SK-N-SH (cell line): ENCODE data around the gene RPS10. TPM values are rescaled to one million over a fixed set of nuclear protein-coding genes. Genes with fewer than 3 reads are reported as not detected.

Experiments used
- CTCF ChIA-PET: fragments of 300-600, 350-600 bp; formaldehyde crosslinking; extraction: SDS; loops from one replicate; lab custom pipeline; 2021; lab: Yijun Ruan, JAX
- POLR2A ChIA-PET: fragments of 350-600 bp; sonication (Branson Sonifier 250); formaldehyde crosslinking; extraction: SDS; loops from one replicate; lab custom pipeline; 2020; ENCODE audit warnings: antibody characterized with exemption, inconsistent platforms; lab: Yijun Ruan, JAX
- DNase-seq: peaks from one replicate; pipeline ENCODE4 v3.0.0; 2012
- H2AFZ ChIP-seq: fragments of 200-600 bp; sonication (generic); 2 replicates; pipeline ENCODE4 v1.8.1; 2016; ENCODE audit warnings: antibody characterized with exemption, mild to moderate bottlenecking, low read depth
- H3F3A ChIP-seq: fragments of 200-600 bp; sonication (generic); replicated peaks from 2 replicates; pipeline ENCODE3; 2016; ENCODE audit warnings: antibody characterized with exemption, mild to moderate bottlenecking; ENCODE audit not compliant: insufficient read depth
- H3K27ac ChIP-seq, 2 experiments: fragments of 200-500 bp in 1 of 2; fragments of 200-600 bp in 1 of 2; sonication (Bioruptor generic) in 1 of 2; sonication (generic), shearing (Covaris generic) in 1 of 2; 2 replicates each; pipeline versions ENCODE4 v1.5.1 to v1.6.1; 2014 to 2016; ENCODE audit warnings: low read depth in 2 of 2, inconsistent platforms in 1 of 2, low read length in 1 of 2, mild to moderate bottlenecking in 1 of 2, mixed read lengths in 1 of 2
- H3K27me3 ChIP-seq: fragments of 200-600 bp; sonication (generic), shearing (Covaris generic); 2 replicates; pipeline ENCODE4 v1.6.1; 2016; ENCODE audit warnings: mixed run types; ENCODE audit not compliant: insufficient read depth
- H3K36me3 ChIP-seq, 2 experiments: fragments of 200-500 bp in 1 of 2; fragments of 200-600 bp in 1 of 2; sonication (Bioruptor generic) in 1 of 2; sonication (generic) in 1 of 2; replicated peaks in 1 of 2; 2 replicates each; pipeline versions ENCODE3 to v1.5.1; 2014 to 2016; ENCODE audit warnings: low read length in 1 of 2, mild to moderate bottlenecking in 1 of 2; ENCODE audit not compliant: insufficient read depth in 2 of 2, control insufficient read depth in 1 of 2
- H3K4me1 ChIP-seq, 2 experiments: fragments of 200-500 bp in 1 of 2; fragments of 200-600 bp in 1 of 2; sonication (Bioruptor generic) in 1 of 2; sonication (generic), shearing (Covaris generic) in 1 of 2; 2 replicates each; pipeline versions ENCODE4 v1.5.1 to v1.6.1; 2014 to 2016; ENCODE audit warnings: low read depth in 1 of 2, low read length in 1 of 2, mixed run types in 1 of 2; ENCODE audit not compliant: insufficient read depth in 2 of 2, control insufficient read depth in 1 of 2
- H3K4me2 ChIP-seq: fragments of 200-600 bp; sonication (generic), shearing (Covaris generic); 2 replicates; pipeline ENCODE4 v1.6.1; 2017; ENCODE audit warnings: mixed run types
- H3K4me3 ChIP-seq, 2 experiments: fragments of 200-500 bp in 1 of 2; fragments of 200-600 bp in 1 of 2; sonication (Bioruptor generic) in 1 of 2; sonication (generic), shearing (Covaris generic) in 1 of 2; 2 replicates each; pipeline versions ENCODE4 v1.5.1 to v1.8.1; 2014 to 2016; ENCODE audit warnings: low read depth in 2 of 2, inconsistent platforms in 1 of 2, low read length in 1 of 2, mild to moderate bottlenecking in 1 of 2, mixed read lengths in 1 of 2, moderate library complexity in 1 of 2
- H3K79me2 ChIP-seq: fragments of 200-600 bp; sonication (generic); 2 replicates; pipeline ENCODE4 v1.8.1; 2017; ENCODE audit warnings: mild to moderate bottlenecking; ENCODE audit not compliant: insufficient read depth
- H3K9ac ChIP-seq: fragments of 200-600 bp; sonication (generic); 2 replicates; pipeline ENCODE4 v1.6.1; 2017; ENCODE audit warnings: mixed run types
- H3K9me2 ChIP-seq: fragments of 200-600 bp; sonication (generic); 2 replicates; pipeline ENCODE4 v1.6.1; 2017; ENCODE audit warnings: mixed run types
- H3K9me3 ChIP-seq: fragments of 200-600 bp; sonication (generic); 2 replicates; pipeline ENCODE4 v1.6.1; 2017; ENCODE audit warnings: mixed run types, mild to moderate bottlenecking, moderate library complexity
- H4K20me1 ChIP-seq: fragments of 200-600 bp; sonication (generic); 2 replicates; pipeline ENCODE4 v1.6.1; 2017; ENCODE audit warnings: mild to moderate bottlenecking, mixed run types; ENCODE audit not compliant: insufficient read depth
- CHD2 ChIP-seq: fragments of 150-350 bp; IDR thresholded peaks from 2 replicates; pipeline ENCODE4 v1.6.1; 2018; ENCODE audit warnings: low read length; ENCODE audit not compliant: partially characterized antibody
- ELF1 ChIP-seq: IDR thresholded peaks from 2 replicates; pipeline ENCODE4 v1.4.0; 2012
- EP300 ChIP-seq, 2 experiments: IDR thresholded peaks; 2 replicates each; pipeline versions ENCODE4 v1.4.0 to v1.6.1; 2012; ENCODE audit warnings: borderline replicate concordance in 1 of 2, low read depth in 1 of 2, low read length in 1 of 2
- EZH2phosphoT487 ChIP-seq: fragments of 200-600 bp; sonication (generic); IDR thresholded peaks from 2 replicates; pipeline ENCODE4 v1.6.1; 2017; ENCODE audit warnings: low read depth, mixed run types, mild to moderate bottlenecking, antibody characterized with exemption, moderate library complexity, borderline replicate concordance
- FOXJ3 ChIP-seq: sonication (generic); formaldehyde crosslinking; IDR thresholded peaks from 2 replicates; pipeline ENCODE4 v1.5.1; 2020; ENCODE audit warnings: mild to moderate bottlenecking, missing genetic modification reagents
- GABPA ChIP-seq: IDR thresholded peaks from 2 replicates; pipeline ENCODE4 v1.4.0; 2012; ENCODE audit warnings: low read depth, mild to moderate bottlenecking
- GATA2 ChIP-seq: sonication (generic); formaldehyde crosslinking; IDR thresholded peaks from 2 replicates; pipeline ENCODE4 v1.5.0; 2020; ENCODE audit warnings: mild to moderate bottlenecking, missing genetic modification reagents
- MEF2A ChIP-seq: IDR thresholded peaks from 2 replicates; pipeline ENCODE4 v1.4.0; 2012; ENCODE audit warnings: low read depth, borderline replicate concordance
- NFIC ChIP-seq: IDR thresholded peaks from 2 replicates; pipeline ENCODE4 v1.4.0; 2012; ENCODE audit warnings: borderline replicate concordance
- RCOR1 ChIP-seq: fragments of 150-350 bp; IDR thresholded peaks from 2 replicates; pipeline ENCODE4 v1.6.1; 2017; ENCODE audit warnings: antibody characterized with exemption, low read length
- RFX5 ChIP-seq: IDR thresholded peaks from 2 replicates; pipeline ENCODE4 v1.6.1; 2012; ENCODE audit warnings: mild to moderate bottlenecking, improper control_type of control experiment, low read length
- SIN3A ChIP-seq: IDR thresholded peaks from 2 replicates; pipeline ENCODE4 v1.6.1; 2012; ENCODE audit warnings: low read depth, mild to moderate bottlenecking, low read length, moderate library complexity, borderline replicate concordance
- SMC3 ChIP-seq: IDR thresholded peaks from 2 replicates; pipeline ENCODE4 v1.6.1; 2012; ENCODE audit warnings: low read depth, low read length, improper control_type of control experiment
- TAF1 ChIP-seq: IDR thresholded peaks from 2 replicates; pipeline ENCODE4 v1.6.1; 2012; ENCODE audit warnings: low read depth, mild to moderate bottlenecking, low read length, moderate library complexity, borderline replicate concordance
- TCF12 ChIP-seq: IDR thresholded peaks from 2 replicates; pipeline ENCODE4 v1.4.0; 2012
- YY1 ChIP-seq: IDR thresholded peaks from 2 replicates; pipeline ENCODE4 v1.4.0; 2012; ENCODE audit warnings: low read depth, mild to moderate bottlenecking
- WGBS: methylation state at CpG from one replicate; pipeline ENCODE4 v1.1.6; 2017; ENCODE audit warnings: low lambda C conversion rate; 5-methylcytosine and 5-hydroxymethylcytosine counted together
- polyA plus RNA-seq, 3 experiments: library from polyadenylated mRNA; depleted of rRNA; stranded (reverse); fragments of >200 nt; gene quantifications; 2 replicates each; pipeline ENCODE4 v1.2.3, GENCODE V29; 2012
- TF ChIP-seq, protein P1 (sequence below): IDR thresholded peaks from 2 replicates; pipeline ENCODE4 v1.4.0; 2012; ENCODE audit warnings: low read depth, borderline replicate concordance
- TF ChIP-seq, protein P2 (sequence below): IDR thresholded peaks from 2 replicates; pipeline ENCODE4 v1.4.0; 2012; ENCODE audit warnings: low read depth, borderline replicate concordance
- TF ChIP-seq, protein P3 (sequence below): IDR thresholded peaks from 2 replicates; pipeline ENCODE4 v1.4.0; 2012; ENCODE audit warnings: low read depth

RPS10 gene
- polyA plus RNA-seq, 1 of the 3 experiments (the other 2 are of a cell fraction), result 4,475 TPM

DNA sequence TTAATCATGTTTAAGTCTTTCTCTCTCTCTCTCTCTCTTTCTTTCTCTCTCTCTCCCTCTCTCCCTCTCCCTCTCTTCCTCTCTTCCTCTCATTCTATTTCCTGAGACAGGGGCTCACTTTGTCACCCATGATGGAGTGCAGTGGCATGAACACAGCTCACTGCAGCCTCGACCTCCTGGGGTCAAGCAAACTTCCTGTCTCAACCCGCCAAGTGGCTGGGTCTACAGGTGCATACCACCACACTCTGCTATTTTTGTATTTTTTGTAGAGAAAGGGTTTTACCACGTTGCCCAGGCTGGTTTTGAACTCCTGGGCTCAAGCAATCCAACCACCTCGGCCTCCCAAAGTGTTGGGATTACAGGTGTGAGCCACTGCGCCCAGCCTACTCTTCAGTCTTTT is 15.7 kb upstream of the RPS10 start:
- TF ChIP-seq NFIC (no peak), YY1 (no peak), EZH2phosphoT487 (no peak), MEF2A (no peak)
- TF ChIP-seq, protein P1, sequence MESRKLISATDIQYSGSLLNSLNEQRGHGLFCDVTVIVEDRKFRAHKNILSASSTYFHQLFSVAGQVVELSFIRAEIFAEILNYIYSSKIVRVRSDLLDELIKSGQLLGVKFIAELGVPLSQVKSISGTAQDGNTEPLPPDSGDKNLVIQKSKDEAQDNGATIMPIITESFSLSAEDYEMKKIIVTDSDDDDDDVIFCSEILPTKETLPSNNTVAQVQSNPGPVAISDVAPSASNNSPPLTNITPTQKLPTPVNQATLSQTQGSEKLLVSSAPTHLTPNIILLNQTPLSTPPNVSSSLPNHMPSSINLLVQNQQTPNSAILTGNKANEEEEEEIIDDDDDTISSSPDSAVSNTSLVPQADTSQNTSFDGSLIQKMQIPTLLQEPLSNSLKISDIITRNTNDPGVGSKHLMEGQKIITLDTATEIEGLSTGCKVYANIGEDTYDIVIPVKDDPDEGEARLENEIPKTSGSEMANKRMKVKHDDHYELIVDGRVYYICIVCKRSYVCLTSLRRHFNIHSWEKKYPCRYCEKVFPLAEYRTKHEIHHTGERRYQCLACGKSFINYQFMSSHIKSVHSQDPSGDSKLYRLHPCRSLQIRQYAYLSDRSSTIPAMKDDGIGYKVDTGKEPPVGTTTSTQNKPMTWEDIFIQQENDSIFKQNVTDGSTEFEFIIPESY, result no peak
- TF ChIP-seq, protein P2, sequence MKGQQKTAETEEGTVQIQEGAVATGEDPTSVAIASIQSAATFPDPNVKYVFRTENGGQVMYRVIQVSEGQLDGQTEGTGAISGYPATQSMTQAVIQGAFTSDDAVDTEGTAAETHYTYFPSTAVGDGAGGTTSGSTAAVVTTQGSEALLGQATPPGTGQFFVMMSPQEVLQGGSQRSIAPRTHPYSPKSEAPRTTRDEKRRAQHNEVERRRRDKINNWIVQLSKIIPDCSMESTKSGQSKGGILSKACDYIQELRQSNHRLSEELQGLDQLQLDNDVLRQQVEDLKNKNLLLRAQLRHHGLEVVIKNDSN, result no peak
- TF ChIP-seq, all 33 proteins: peak for 0
- Histone ChIP-seq H3K36me3 (no peaks in the 10 kb centered on the region), H3K4me1 (no peaks in the 10 kb centered on the region), H3K4me3 (no peak overlapping the region), H3K27me3 (no peaks in the 10 kb centered on the region), H3K79me2 (no peaks in the 10 kb centered on the region), H3F3A (no peaks in the 10 kb centered on the region), H3K4me2 (no peak overlapping the region), H3K9me3 (no peaks in the 10 kb centered on the region), H2AFZ (no peak overlapping the region), H4K20me1 (no peaks in the 10 kb centered on the region), H3K9ac (no peak overlapping the region), H3K9me2 (no peaks in the 10 kb centered on the region), H3K27ac (no peak overlapping the region)
- POLR2A ChIA-PET, result no interaction called here
- no peak for DNase-seq
- WGBS, result 63% methylated on average over 5 of the region's 5 CpGs
- CTCF ChIA-PET, result interaction anchor here (1.7 kb wide), 1 partner anchor 800 kb away, joined by 3 read pairs; no protein-coding TSS in a partner anchor

DNA sequence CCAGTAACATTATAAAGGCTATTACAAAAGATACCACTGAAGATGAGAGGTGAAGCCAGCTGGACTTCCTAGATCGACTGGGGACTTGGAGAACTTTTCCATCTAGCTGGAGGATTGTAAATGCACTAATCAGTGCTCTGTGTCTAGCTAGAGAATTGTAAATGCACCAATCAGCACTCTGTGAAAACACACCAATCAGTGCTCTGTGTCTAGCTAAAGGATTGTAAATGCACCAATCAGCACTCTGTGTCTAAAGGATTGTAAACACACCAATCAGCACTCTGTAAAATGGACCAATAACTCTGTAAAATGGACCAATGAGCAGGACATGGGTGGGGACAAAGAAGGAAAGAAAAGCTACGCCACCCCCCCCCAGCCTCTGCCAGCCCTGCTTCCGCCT is 13.6 kb upstream of the RPS10 start:
- Histone ChIP-seq H4K20me1 (no peaks in the 10 kb centered on the region), H3K4me1 (no peaks in the 10 kb centered on the region), H3K79me2 (no peaks in the 10 kb centered on the region), H2AFZ (no peak overlapping the region), H3F3A (no peaks in the 10 kb centered on the region), H3K27me3 (no peaks in the 10 kb centered on the region), H3K27ac (no peak overlapping the region), H3K4me3 (no peak overlapping the region), H3K9me3 (no peaks in the 10 kb centered on the region), H3K9me2 (no peaks in the 10 kb centered on the region), H3K9ac (no peak overlapping the region), H3K4me2 (no peak overlapping the region), H3K36me3 (no peaks in the 10 kb centered on the region)
- POLR2A ChIA-PET, result no interaction called here
- WGBS, result 60% methylated on average over 3 of the region's 3 CpGs
- no peak for DNase-seq
- TF ChIP-seq GABPA (no peak), EP300 (IDR thresholded peaks at IDR 0.05; ENCODE audit: borderline replicate concordance in 1 of 2, low read depth in 1 of 2, low read length in 1 of 2) (no peak), SIN3A (no peak), RFX5 (no peak), CHD2 (no peak), GATA2 (CRISPR knock-in tag) (no peak), TAF1 (no peak), RCOR1 (no peak), SMC3 (no peak), ELF1 (no peak), NFIC (no peak), TCF12 (no peak), EZH2phosphoT487 (no peak), FOXJ3 (CRISPR knock-in tag) (no peak)
- TF ChIP-seq, protein P1, result no peak
- TF ChIP-seq, protein P3, sequence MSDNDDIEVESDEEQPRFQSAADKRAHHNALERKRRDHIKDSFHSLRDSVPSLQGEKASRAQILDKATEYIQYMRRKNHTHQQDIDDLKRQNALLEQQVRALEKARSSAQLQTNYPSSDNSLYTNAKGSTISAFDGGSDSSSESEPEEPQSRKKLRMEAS, result no peak
- CTCF ChIA-PET, result no interaction called here
